ENCODE data around the gene RAD51.
"Not testable (repeated sequence)": the region's sequence is repeated elsewhere in the genome, so short reads cannot be mapped to it uniquely, and the experiment has no call there.

RAD51 gene

GRCh38 chr15:40694688-40695468 lies at the start of gene RAD51:
Gene RAD51 (plus strand): TSS chr15:40695174. CDS start chr15:40698759, 3,585 bp downstream.
- peak; percentile 92 for DNase-seq (ENCODE audit: low spot score)

- DNase-seq (ENCODE audit: low spot score): no peak
Measured at GRCh38 chr15:40647523-40647922, 47.5 kb upstream of the RAD51 start.

- no peak for DNase-seq (ENCODE audit: low spot score)
Measured at GRCh38 chr15:40650479-40650878, 44.5 kb upstream of the RAD51 start.

GRCh38 chr15:40660686-40661085 lies 34.3 kb upstream of the RAD51 start:
- DNase-seq (ENCODE audit: low spot score): no peak

GRCh38 chr15:40664909-40665308 lies 30.1 kb upstream of the RAD51 start:
- no peak for DNase-seq (ENCODE audit: low spot score)

- not testable (repeated sequence) for DNase-seq (ENCODE audit: low spot score)
Measured at GRCh38 chr15:40676290-40676689, 18.7 kb upstream of the RAD51 start.

- not testable (repeated sequence) for DNase-seq (ENCODE audit: low spot score)
Measured at GRCh38 chr15:40676906-40677305, 18.1 kb upstream of the RAD51 start.

GRCh38 chr15:40680151-40680550 lies 14.8 kb upstream of the RAD51 start:
- DNase-seq (ENCODE audit: low spot score): no peak

GRCh38 chr15:40680959-40681358 lies 14.0 kb upstream of the RAD51 start:
- not testable (repeated sequence) for DNase-seq (ENCODE audit: low spot score)

- no peak for DNase-seq (ENCODE audit: low spot score)
Measured at GRCh38 chr15:40684381-40684780, 10.6 kb upstream of the RAD51 start.

- no peak for DNase-seq (ENCODE audit: low spot score)
Measured at GRCh38 chr15:40685376-40685775, 9.6 kb upstream of the RAD51 start.

- DNase-seq (ENCODE audit: low spot score): no peak
Measured at GRCh38 chr15:40688932-40689799, 5.8 kb upstream of the RAD51 start.

- no peak for DNase-seq (ENCODE audit: low spot score)
Measured at GRCh38 chr15:40691737-40692136, 3.2 kb upstream of the RAD51 start.

GRCh38 chr15:40693904-40694687 lies 878 bp upstream of the RAD51 start:
- DNase-seq (ENCODE audit: low spot score): no peak

- peak; percentile 4 for DNase-seq (ENCODE audit: low spot score)
Measured at GRCh38 chr15:40695469-40695890, 506 bp downstream of the RAD51 start.

GRCh38 chr15:40696228-40696627 lies 1.3 kb downstream of the RAD51 start:
- no peak for DNase-seq (ENCODE audit: low spot score)

GRCh38 chr15:40697916-40698315 lies 2.9 kb downstream of the RAD51 start:
- no peak for DNase-seq (ENCODE audit: low spot score)

- DNase-seq (ENCODE audit: low spot score): peak; percentile 56
Measured at GRCh38 chr15:40702077-40702476, 7.1 kb downstream of the RAD51 start.

GRCh38 chr15:40706121-40706520 lies 11.1 kb downstream of the RAD51 start:
- no peak for DNase-seq (ENCODE audit: low spot score)

- DNase-seq (ENCODE audit: low spot score): no peak
Measured at GRCh38 chr15:40714144-40714543, 19.2 kb downstream of the RAD51 start.

GRCh38 chr15:40716165-40716564 lies 21.2 kb downstream of the RAD51 start:
- DNase-seq (ENCODE audit: low spot score): no peak

- DNase-seq (ENCODE audit: low spot score): no peak
Measured at GRCh38 chr15:40721701-40722100, 26.7 kb downstream of the RAD51 start.

Measured in CD4-positive, alpha-beta T cell treated with Interleukin-2 at 100 ng/mL for 4 hours (primary cell).